ENCODE results near the gene POU6F1.

Gene POU6F1

GRCh38 chr12:51209259-51209658 lies 8.6 kb downstream of the POU6F1 start:
- Histone ChIP-seq H3K9me3 (replicated peaks; ENCODE audit: low read length) (no peaks in the 10 kb centered on the region), H3K4me2 (ENCODE audit: low read length) (no peak overlapping the region), H3K4me3 (ENCODE audit: low read length) (no peak overlapping the region), H3K9ac (ENCODE audit: low read depth, low read length) (no peak overlapping the region), H3K36me3 (ENCODE audit: insufficient read depth, low read length) (peaks cover 3% of the 10 kb centered on the region), H3K4me1 (ENCODE audit: control insufficient read depth, insufficient read depth, low read length) (no peaks in the 10 kb centered on the region), H3K27me3 (ENCODE audit: control insufficient read depth, insufficient read depth, low read length) (no peaks in the 10 kb centered on the region)

DNA sequence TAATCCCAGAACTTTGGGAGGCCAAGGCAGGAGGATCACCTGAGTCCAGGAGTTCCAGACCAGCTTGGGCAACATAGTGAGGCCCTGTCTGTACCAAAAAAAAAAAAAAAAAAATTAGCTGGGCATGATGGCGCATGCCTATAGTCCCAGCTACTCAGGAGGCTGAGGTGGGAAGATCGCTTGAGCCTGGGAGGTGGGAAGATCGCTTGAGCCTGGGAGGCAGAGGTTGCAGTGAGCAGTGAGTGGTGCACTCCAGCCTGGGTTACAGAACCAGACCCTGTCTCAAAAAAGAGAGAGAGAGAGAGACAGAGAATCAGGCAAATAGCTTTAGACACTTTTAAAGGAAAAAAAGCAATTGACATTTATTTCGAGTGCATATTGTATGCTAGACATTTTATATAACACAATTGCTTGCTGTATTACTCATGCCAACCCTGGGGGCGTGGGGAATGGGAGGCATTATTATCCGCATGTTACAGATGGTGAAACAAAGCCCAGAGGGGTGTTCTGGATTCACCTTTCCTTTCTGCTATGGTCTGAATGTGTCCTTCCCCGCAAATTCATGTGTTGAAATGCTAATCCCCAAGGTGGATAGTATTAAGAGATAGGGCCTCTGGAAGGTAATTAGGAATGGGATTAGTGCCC lies 9.7 kb downstream of the POU6F1 start:
- H3K36me3 ChIP-seq (ENCODE audit: insufficient read depth, low read length) = peaks cover 3% of the 10 kb centered on the region
- H3K4me3 ChIP-seq (ENCODE audit: low read length) = no peak overlapping the region

DNA sequence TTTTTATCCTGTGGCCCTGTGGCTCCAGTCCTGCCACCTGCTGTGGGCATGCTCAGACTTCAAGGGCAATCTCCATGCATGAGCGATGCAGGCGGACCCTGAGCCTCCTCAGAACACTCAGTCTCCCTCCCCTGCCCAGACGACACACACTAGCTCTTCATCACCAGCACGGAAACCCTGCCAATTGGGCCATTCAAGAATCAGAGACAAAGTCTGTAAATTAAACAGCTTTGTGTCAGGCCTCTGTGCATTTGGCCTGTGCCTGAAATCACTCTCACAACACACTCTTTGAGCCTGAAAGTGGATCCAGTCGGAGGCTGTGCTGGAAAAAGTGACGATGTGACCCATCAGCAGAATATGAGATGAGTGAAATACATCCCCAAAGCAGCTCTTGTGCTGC lies 12.5 kb downstream of the POU6F1 start:
- Histone ChIP-seq H3K4me1 (ENCODE audit: control insufficient read depth, insufficient read depth, low read length) (no peaks in the 10 kb centered on the region), H3K9me3 (replicated peaks; ENCODE audit: low read length) (no peaks in the 10 kb centered on the region), H3K4me2 (ENCODE audit: low read length) (no peak overlapping the region), H3K27me3 (ENCODE audit: control insufficient read depth, insufficient read depth, low read length) (no peaks in the 10 kb centered on the region), H3K4me3 (ENCODE audit: low read length) (no peak overlapping the region), H3K36me3 (ENCODE audit: insufficient read depth, low read length) (no peaks in the 10 kb centered on the region), H3K9ac (ENCODE audit: low read depth, low read length) (no peak overlapping the region)

More for the DNA sequence above, 9.7 kb downstream of the POU6F1 start:
- H3K27me3 ChIP-seq (ENCODE audit: control insufficient read depth, insufficient read depth, low read length) = no peaks in the 10 kb centered on the region
- no peaks in the 10 kb centered on the region for H3K9me3 ChIP-seq (replicated peaks; ENCODE audit: low read length)
- H3K4me1 ChIP-seq (ENCODE audit: control insufficient read depth, insufficient read depth, low read length) = no peaks in the 10 kb centered on the region
- no peak overlapping the region for H3K9ac ChIP-seq (ENCODE audit: low read depth, low read length)
- no peak overlapping the region for H3K4me2 ChIP-seq (ENCODE audit: low read length)

GRCh38 chr12:51202718-51203117 lies 15.1 kb downstream of the POU6F1 start:
- H3K4me2 ChIP-seq (ENCODE audit: low read length) = no peak overlapping the region

GRCh38 chr12:51200806-51201205 lies 17.1 kb downstream of the POU6F1 start:
- H3K9me3 ChIP-seq (replicated peaks; ENCODE audit: low read length) = no peaks in the 10 kb centered on the region
- no peak overlapping the region for H3K9ac ChIP-seq (ENCODE audit: low read depth, low read length)
- no peaks in the 10 kb centered on the region for H3K36me3 ChIP-seq (ENCODE audit: insufficient read depth, low read length)
- no peak overlapping the region for H3K4me2 ChIP-seq (ENCODE audit: low read length)
- H3K4me1 ChIP-seq (ENCODE audit: control insufficient read depth, insufficient read depth, low read length) = no peaks in the 10 kb centered on the region
- no peak overlapping the region for H3K4me3 ChIP-seq (ENCODE audit: low read length)
- no peaks in the 10 kb centered on the region for H3K27me3 ChIP-seq (ENCODE audit: control insufficient read depth, insufficient read depth, low read length)

More at GRCh38 chr12:51202718-51203117, 15.1 kb downstream of the POU6F1 start:
- H3K4me3 ChIP-seq (ENCODE audit: low read length) = no peak overlapping the region
- no peaks in the 10 kb centered on the region for H3K4me1 ChIP-seq (ENCODE audit: control insufficient read depth, insufficient read depth, low read length)
- no peaks in the 10 kb centered on the region for H3K36me3 ChIP-seq (ENCODE audit: insufficient read depth, low read length)
- H3K9me3 ChIP-seq (replicated peaks; ENCODE audit: low read length) = no peaks in the 10 kb centered on the region
- no peaks in the 10 kb centered on the region for H3K27me3 ChIP-seq (ENCODE audit: control insufficient read depth, insufficient read depth, low read length)
- no peak overlapping the region for H3K9ac ChIP-seq (ENCODE audit: low read depth, low read length)

DNA sequence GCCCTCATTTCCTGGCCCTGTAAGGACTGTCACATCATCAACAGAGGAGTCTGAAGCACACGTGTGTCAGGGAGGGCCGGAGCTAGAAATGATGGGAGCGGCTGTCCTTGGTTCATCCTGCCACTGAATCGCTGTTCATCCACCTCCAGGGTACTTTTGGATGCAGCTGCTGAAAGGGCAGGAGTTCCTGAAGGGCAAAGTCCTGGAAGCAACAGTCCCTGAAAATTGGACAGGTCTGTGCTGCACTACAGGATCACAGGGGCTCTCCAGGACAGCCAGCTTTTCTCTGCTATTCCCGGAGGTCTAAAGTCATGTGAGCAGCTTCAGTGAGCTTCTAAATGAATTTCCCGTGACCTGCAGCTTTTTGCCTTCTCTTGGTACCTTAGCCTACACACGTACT lies 17.7 kb downstream of the POU6F1 start:
- no peaks in the 10 kb centered on the region for H3K27me3 ChIP-seq (ENCODE audit: control insufficient read depth, insufficient read depth, low read length)
- no peak overlapping the region for H3K4me2 ChIP-seq (ENCODE audit: low read length)
- no peaks in the 10 kb centered on the region for H3K4me1 ChIP-seq (ENCODE audit: control insufficient read depth, insufficient read depth, low read length)
- H3K9ac ChIP-seq (ENCODE audit: low read depth, low read length) = no peak overlapping the region
- no peak overlapping the region for H3K4me3 ChIP-seq (ENCODE audit: low read length)
- H3K36me3 ChIP-seq (ENCODE audit: insufficient read depth, low read length) = no peaks in the 10 kb centered on the region
- no peaks in the 10 kb centered on the region for H3K9me3 ChIP-seq (replicated peaks; ENCODE audit: low read length)

GRCh38 chr12:51199366-51199945 lies 18.4 kb downstream of the POU6F1 start:
- H3K4me1 ChIP-seq (ENCODE audit: control insufficient read depth, insufficient read depth, low read length) = no peaks in the 10 kb centered on the region
- no peaks in the 10 kb centered on the region for H3K9me3 ChIP-seq (replicated peaks; ENCODE audit: low read length)
- H3K27me3 ChIP-seq (ENCODE audit: control insufficient read depth, insufficient read depth, low read length) = no peaks in the 10 kb centered on the region
- H3K4me3 ChIP-seq (ENCODE audit: low read length) = no peak overlapping the region
- no peak overlapping the region for H3K4me2 ChIP-seq (ENCODE audit: low read length)
- no peaks in the 10 kb centered on the region for H3K36me3 ChIP-seq (ENCODE audit: insufficient read depth, low read length)
- no peak overlapping the region for H3K9ac ChIP-seq (ENCODE audit: low read depth, low read length)

DNA sequence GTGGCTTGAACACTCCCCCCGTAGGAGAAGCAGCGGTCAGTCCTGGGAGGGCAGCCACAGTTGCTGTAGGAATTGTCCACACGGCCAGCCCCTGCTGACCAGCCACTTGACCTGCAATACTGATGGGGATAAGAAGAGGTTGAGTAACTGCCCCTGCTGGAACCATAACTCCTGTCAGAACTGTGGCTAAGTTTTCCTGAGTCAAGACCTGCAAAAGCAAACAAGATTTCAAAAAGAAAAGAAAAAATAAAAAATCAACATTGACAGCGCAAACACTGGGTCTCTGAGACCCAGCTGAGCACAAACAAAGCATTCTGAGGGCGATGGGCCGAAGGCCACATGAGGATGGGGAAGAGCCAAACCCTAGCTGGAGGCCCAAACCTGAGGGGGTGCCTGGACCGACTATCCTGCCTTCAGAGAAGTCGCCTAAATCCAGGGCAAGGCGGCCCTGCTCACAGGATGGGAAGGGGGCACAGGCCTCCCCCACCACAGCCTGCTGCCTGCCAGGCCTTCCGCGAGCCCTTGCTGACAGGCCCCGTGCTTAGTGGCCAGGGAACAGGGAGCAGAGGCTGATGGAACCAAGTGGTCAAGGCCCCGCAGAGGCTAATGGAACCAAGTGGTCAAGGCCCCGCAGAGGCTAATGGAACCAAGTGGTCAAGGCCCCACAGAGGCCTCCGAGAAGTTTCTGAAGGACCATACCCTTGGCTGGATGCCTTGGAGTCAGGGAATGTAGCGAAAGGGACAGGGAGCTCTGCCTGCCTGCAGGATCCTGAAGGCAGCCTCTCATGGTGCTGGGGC lies 19.1 kb downstream of the POU6F1 start:
- H3K4me1 ChIP-seq (ENCODE audit: control insufficient read depth, insufficient read depth, low read length) = no peaks in the 10 kb centered on the region
- H3K9ac ChIP-seq (ENCODE audit: low read depth, low read length) = no peak overlapping the region
- H3K36me3 ChIP-seq (ENCODE audit: insufficient read depth, low read length) = no peaks in the 10 kb centered on the region
- H3K27me3 ChIP-seq (ENCODE audit: control insufficient read depth, insufficient read depth, low read length) = no peaks in the 10 kb centered on the region
- H3K4me3 ChIP-seq (ENCODE audit: low read length) = no peak overlapping the region
- no peak overlapping the region for H3K4me2 ChIP-seq (ENCODE audit: low read length)
- H3K9me3 ChIP-seq (replicated peaks; ENCODE audit: low read length) = no peaks in the 10 kb centered on the region

- H3K36me3 ChIP-seq (ENCODE audit: insufficient read depth, low read length) = no peaks in the 10 kb centered on the region
- H3K4me1 ChIP-seq (ENCODE audit: control insufficient read depth, insufficient read depth, low read length) = no peaks in the 10 kb centered on the region
- no peaks in the 10 kb centered on the region for H3K9me3 ChIP-seq (replicated peaks; ENCODE audit: low read length)
- no peaks in the 10 kb centered on the region for H3K27me3 ChIP-seq (ENCODE audit: control insufficient read depth, insufficient read depth, low read length)
- H3K4me2 ChIP-seq (ENCODE audit: low read length) = no peak overlapping the region
- H3K9ac ChIP-seq (ENCODE audit: low read depth, low read length) = no peak overlapping the region
- no peak overlapping the region for H3K4me3 ChIP-seq (ENCODE audit: low read length)
These were observed 19.9 kb downstream of the POU6F1 start for GRCh38 chr12:51197736-51198567.

GRCh38 chr12:51196547-51196946 lies 21.3 kb downstream of the POU6F1 start:
- H3K9ac ChIP-seq (ENCODE audit: low read depth, low read length) = no peak overlapping the region
- H3K4me3 ChIP-seq (ENCODE audit: low read length) = no peak overlapping the region
- no peaks in the 10 kb centered on the region for H3K36me3 ChIP-seq (ENCODE audit: insufficient read depth, low read length)
- H3K9me3 ChIP-seq (replicated peaks; ENCODE audit: low read length) = no peaks in the 10 kb centered on the region
- no peak overlapping the region for H3K4me2 ChIP-seq (ENCODE audit: low read length)
- no peaks in the 10 kb centered on the region for H3K4me1 ChIP-seq (ENCODE audit: control insufficient read depth, insufficient read depth, low read length)
- no peaks in the 10 kb centered on the region for H3K27me3 ChIP-seq (ENCODE audit: control insufficient read depth, insufficient read depth, low read length)

GRCh38 chr12:51195841-51196240 lies 22.0 kb downstream of the POU6F1 start:
- H3K9ac ChIP-seq (ENCODE audit: low read depth, low read length) = no peak overlapping the region
- no peak overlapping the region for H3K4me2 ChIP-seq (ENCODE audit: low read length)
- H3K9me3 ChIP-seq (replicated peaks; ENCODE audit: low read length) = no peaks in the 10 kb centered on the region
- H3K4me1 ChIP-seq (ENCODE audit: control insufficient read depth, insufficient read depth, low read length) = no peaks in the 10 kb centered on the region
- no peaks in the 10 kb centered on the region for H3K36me3 ChIP-seq (ENCODE audit: insufficient read depth, low read length)
- H3K4me3 ChIP-seq (ENCODE audit: low read length) = no peak overlapping the region
- H3K27me3 ChIP-seq (ENCODE audit: control insufficient read depth, insufficient read depth, low read length) = no peaks in the 10 kb centered on the region
